ENCODE measurements around the gene KAZN. TPM values are rescaled to one million over a fixed set of nuclear protein-coding genes. Genes with fewer than 3 reads are reported as not detected.

The KAZN gene
- total and polyA plus RNA-seq, 2 of the 8 experiments (the other 6 are each of a cell fraction or from before 2014, with no cell fraction given), result 3.7 to 11.8 TPM

DNA sequence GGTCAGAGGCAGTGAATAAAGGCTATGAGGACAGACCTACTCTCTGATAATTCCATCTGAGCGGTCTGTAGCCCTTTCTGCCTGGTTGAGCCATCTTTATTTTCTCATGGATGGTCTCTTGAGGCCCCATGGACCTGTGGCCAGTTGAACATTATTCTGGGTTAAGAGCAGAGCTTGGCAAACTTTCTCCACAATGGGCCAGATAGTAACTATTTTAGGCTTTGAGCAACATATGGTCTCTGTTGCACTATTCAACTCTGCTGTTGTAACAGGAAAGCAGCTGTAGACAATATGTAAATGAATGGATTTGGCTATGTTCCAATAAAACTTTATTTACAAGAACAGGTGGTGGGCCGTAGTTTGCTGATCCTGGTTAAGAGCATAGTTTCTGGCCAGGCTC lies 62.7 kb downstream of the KAZN start:
- no peak overlapping the region for H3K14ac ChIP-seq (ENCODE audit: insufficient read length)
- WGBS, 2 experiments (ENCODE audit: extremely low coverage in 1 of 2, insufficient coverage in 1 of 2, insufficient read length in 1 of 2, insufficient replicate concordance in 2 of 2, low coverage in 1 of 2, low lambda C conversion rate in 2 of 2, missing lambda C conversion rate in 1 of 2), result 86% methylated on average over 2 of the region's 2 CpGs; no CpG with 5 or more reads in 1 of the 2 experiments
- no peak overlapping the region for H4K5ac ChIP-seq (ENCODE audit: insufficient read length, low read depth, low read length)

More for the DNA sequence above, 62.7 kb downstream of the KAZN start:
- Histone ChIP-seq H3K27me3 (replicated peaks in 1 of 4; ENCODE audit: control insufficient read depth in 3 of 4, extremely low read depth in 1 of 4, insufficient read depth in 3 of 4, low read length in 3 of 4) (no peaks in the 10 kb centered on the region), H3K56ac (replicated peaks; ENCODE audit: insufficient read length, low read depth, low read length) (no peak overlapping the region), H2BK15ac (ENCODE audit: low read length) (no peak overlapping the region), H2BK12ac (ENCODE audit: low read depth, low read length) (no peak overlapping the region), H3K4me1 (replicated peaks in 1 of 4; ENCODE audit: control insufficient read depth in 3 of 4, insufficient read depth in 4 of 4, low read length in 3 of 4) (0 out of 7 replicates have a peak, but pooled peaks cover 0 to 3% (median 2%) of the 10 kb centered on the region in 4 experiments), H3K36me3 (ENCODE audit: control insufficient read depth in 2 of 4, insufficient read depth in 4 of 4, low read length in 3 of 4) (no peaks in the 10 kb centered on the region), H3K79me2 (ENCODE audit: control insufficient read depth in 1 of 2, insufficient read depth in 2 of 2, low read length in 2 of 2) (no peaks in the 10 kb centered on the region), H2BK5ac (ENCODE audit: low read depth, low read length) (no peak overlapping the region), H2AK5ac (ENCODE audit: low read depth, low read length) (no peak overlapping the region), H3K9me3 (ENCODE audit: insufficient read depth in 2 of 2, low read depth in 1 of 2, low read length in 1 of 2) (no peaks in the 10 kb centered on the region), H4K8ac (ENCODE audit: extremely low read depth, insufficient read depth, low read length) (no peak overlapping the region), H3K27ac (ENCODE audit: low read depth, low read length) (no peak overlapping the region), H3K4me3 (ENCODE audit: extremely low read depth in 1 of 4, insufficient read depth in 2 of 4, low read depth in 3 of 4, low read length in 4 of 4) (no peak overlapping the region), H3K4ac (replicated peaks; ENCODE audit: insufficient read length, low read depth, low read length) (no peak overlapping the region), H2BK20ac (ENCODE audit: low read length) (no peak overlapping the region), H3K9ac (replicated peaks in 1 of 4; ENCODE audit: extremely low read depth in 1 of 4, low read depth in 3 of 4, low read length in 3 of 4) (no peak overlapping the region), H4K20me1 (replicated peaks in 1 of 2; ENCODE audit: control insufficient read depth in 1 of 2, insufficient read depth in 2 of 2, low read length in 2 of 2) (no peaks in the 10 kb centered on the region), H3K23ac (ENCODE audit: insufficient read length) (no peak overlapping the region), H3K79me1 (ENCODE audit: low read depth, low read length) (no peaks in the 10 kb centered on the region), H2BK120ac (replicated peaks; ENCODE audit: low read depth, low read length) (no peak overlapping the region), H3K4me2 (ENCODE audit: insufficient read depth in 1 of 2, low read depth in 2 of 2, low read length in 2 of 2) (no peak overlapping the region), H3K23me2 (ENCODE audit: low read depth, low read length) (no peaks in the 10 kb centered on the region; the same call in 1 of the 2 replicates), H3K18ac (ENCODE audit: extremely low read depth, low read length) (no peak overlapping the region), H2AFZ (ENCODE audit: low read length) (no peak overlapping the region), H4K91ac (replicated peaks; ENCODE audit: insufficient read length, low read length) (no peak overlapping the region)
- FAIRE-seq (no peak), DNase-seq (ENCODE audit: low read depth in 1 of 2, low spot score in 2 of 2) (no peak)
- ChIA-PET CTCF (ENCODE audit: partially characterized antibody) (interaction anchor here (1.1 kb wide), 1 partner anchor 117 kb away, joined by 3 read pairs; no protein-coding TSS in a partner anchor), POLR2A (ENCODE audit: partially characterized antibody) (no interaction called here)
- TF ChIP-seq ZNF274 (IDR thresholded peaks at IDR 0.05; ENCODE audit: borderline replicate concordance, extremely low read depth, low read length), result no peak
- TF ChIP-seq, protein P1, sequence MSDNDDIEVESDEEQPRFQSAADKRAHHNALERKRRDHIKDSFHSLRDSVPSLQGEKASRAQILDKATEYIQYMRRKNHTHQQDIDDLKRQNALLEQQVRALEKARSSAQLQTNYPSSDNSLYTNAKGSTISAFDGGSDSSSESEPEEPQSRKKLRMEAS (IDR thresholded peaks at IDR 0.05), result no peak
- no peak for TF ChIP-seq JUND (IDR thresholded peaks at IDR 0.05; ENCODE audit: low read length)
- no peak for TF ChIP-seq SUZ12 (IDR thresholded peaks at IDR 0.05; ENCODE audit: low read length)
- TF ChIP-seq EZH2 (IDR thresholded peaks at IDR 0.05; ENCODE audit: low read depth, low read length, severe bottlenecking), result no peak
- TF ChIP-seq BACH1 (IDR thresholded peaks at IDR 0.05; ENCODE audit: low read length), result no peak
- TF ChIP-seq, protein P2, sequence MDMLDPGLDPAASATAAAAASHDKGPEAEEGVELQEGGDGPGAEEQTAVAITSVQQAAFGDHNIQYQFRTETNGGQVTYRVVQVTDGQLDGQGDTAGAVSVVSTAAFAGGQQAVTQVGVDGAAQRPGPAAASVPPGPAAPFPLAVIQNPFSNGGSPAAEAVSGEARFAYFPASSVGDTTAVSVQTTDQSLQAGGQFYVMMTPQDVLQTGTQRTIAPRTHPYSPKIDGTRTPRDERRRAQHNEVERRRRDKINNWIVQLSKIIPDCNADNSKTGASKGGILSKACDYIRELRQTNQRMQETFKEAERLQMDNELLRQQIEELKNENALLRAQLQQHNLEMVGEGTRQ (IDR thresholded peaks at IDR 0.05; ENCODE audit: low read length), result no peak
- TF ChIP-seq HDAC6 (IDR thresholded peaks at IDR 0.05; ENCODE audit: low read depth, low read length), result no peak
- TF ChIP-seq CHD2 (IDR thresholded peaks at IDR 0.05; ENCODE audit: low read length), result no peak
- TF ChIP-seq PHF8 (conservative IDR thresholded peaks at IDR 0.05; ENCODE audit: low read depth, low read length), result no peak
- no peak for TF ChIP-seq POLR2AphosphoS5 (IDR thresholded peaks at IDR 0.05; ENCODE audit: low read depth, low read length)
- TF ChIP-seq, protein P3, sequence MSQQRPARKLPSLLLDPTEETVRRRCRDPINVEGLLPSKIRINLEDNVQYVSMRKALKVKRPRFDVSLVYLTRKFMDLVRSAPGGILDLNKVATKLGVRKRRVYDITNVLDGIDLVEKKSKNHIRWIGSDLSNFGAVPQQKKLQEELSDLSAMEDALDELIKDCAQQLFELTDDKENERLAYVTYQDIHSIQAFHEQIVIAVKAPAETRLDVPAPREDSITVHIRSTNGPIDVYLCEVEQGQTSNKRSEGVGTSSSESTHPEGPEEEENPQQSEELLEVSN (IDR thresholded peaks at IDR 0.05), result no peak
